ENCODE data around the gene TOB2.
"Not testable (repeated sequence)": the region's sequence is repeated elsewhere in the genome, so short reads cannot be mapped to it uniquely, and the experiment has no call there.

The TOB2 gene

DNA sequence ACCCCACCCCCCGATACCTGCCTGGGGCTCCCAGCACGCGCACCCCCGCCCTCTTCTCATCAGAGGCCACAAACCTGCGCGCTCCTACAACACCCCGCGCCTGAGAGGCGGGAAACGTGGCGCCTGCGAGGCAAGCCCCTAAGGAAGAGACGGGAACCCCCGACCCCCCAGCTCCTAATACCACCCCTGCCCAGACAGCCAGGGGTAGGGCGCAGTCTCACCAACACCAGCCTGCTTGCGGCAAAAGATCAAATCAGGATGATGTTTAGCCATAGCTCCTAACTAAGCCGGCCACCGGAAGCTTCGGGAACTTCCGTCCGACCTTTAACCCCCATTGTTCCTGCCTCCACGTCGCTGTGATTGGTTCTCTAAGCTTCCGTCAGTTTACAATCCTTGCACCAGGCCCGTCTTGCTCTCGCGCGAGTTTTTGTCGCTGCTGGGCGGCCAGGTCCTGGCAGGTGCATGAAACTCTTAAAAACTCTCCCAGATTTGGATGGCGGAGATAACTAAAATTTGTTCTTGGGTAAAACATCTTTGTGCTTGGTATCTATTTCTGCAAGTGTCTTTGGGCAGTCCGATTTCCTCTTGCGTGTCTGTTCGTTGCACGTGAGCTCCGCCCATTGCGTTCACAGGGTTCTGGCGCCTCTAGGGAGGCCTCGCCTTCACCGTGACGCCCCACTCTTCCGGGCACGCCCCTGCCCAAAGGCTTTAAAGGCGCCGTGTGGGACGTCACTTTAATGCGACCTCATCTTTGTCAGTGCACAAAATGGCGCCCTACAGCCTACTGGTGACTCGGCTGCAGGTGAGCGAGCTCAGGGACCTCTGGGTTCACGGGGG, 22.0 kb upstream of the TOB2 start, which contains the start of the genes ACO2 and PHF5A:
Gene ACO2 (plus strand): TSS at position 737 of the 837 bp plus-strand sequence. CDS start 30 bp downstream, at position 767.
Gene PHF5A (minus strand): TSS at position 312 of the 837 bp plus-strand sequence. CDS start 39 bp downstream, at position 273.
- peak; percentile 99 for DNase-seq (ENCODE audit: low spot score)

DNA sequence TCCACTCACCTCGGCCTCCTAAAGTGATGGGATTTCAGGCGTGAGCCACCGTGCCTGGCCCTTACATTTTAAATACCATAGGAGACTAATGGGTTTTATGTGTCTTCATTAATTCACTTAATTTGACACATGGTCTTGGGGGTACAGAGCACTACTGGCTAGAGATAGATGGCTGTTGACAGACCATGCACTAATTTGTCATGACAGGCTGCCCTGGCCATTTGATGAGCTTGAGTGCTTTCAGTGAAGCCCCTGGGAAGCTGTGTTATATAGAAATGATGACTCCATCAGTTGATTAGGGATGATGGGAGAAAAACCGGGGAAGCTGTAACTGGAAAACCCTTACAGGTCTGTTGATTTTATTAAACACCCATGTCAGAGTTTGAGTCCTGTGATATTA, 15.3 kb upstream of the TOB2 start:
- DNase-seq (ENCODE audit: low spot score): no peak

DNA sequence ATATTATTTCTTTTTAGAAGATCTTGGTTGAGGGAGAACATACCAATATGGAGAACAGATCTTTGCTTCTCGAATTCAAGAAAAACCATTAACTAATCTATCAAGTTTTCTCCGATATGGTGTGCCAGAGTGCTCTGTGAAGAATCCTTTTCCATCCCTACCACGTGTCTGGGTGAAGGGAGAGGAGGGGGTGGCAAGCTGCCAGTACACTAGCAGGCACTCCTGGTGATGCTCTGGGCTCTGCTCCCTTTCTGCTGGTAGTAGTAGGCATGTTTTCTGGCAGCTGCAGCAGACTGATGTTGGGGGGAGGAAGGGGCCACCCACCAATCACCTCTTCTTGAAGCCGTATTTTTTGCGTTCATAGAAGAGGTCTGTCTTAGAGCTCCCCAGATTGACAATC, 13.5 kb upstream of the TOB2 start:
- DNase-seq (ENCODE audit: low spot score): not testable (repeated sequence)

DNA sequence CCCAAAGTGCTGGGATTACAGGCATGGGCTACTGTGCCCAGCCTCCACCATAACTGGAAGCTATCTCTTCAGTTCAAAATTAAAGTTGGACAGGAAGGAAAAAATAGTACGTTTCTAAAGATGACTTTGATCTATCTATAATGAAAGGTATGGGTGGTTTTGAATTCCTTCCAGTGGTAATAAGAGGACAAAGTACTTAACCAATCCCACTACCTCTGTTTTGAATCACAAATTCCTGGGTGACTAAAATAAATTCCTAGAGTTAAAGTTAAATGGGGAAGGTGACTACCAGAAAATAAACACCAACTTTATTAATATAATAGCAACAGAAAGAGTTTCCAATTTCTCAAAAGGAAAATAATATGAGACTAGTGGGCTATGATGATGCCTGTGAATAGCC, 12.8 kb upstream of the TOB2 start:
- DNase-seq (ENCODE audit: low spot score): no peak

DNA sequence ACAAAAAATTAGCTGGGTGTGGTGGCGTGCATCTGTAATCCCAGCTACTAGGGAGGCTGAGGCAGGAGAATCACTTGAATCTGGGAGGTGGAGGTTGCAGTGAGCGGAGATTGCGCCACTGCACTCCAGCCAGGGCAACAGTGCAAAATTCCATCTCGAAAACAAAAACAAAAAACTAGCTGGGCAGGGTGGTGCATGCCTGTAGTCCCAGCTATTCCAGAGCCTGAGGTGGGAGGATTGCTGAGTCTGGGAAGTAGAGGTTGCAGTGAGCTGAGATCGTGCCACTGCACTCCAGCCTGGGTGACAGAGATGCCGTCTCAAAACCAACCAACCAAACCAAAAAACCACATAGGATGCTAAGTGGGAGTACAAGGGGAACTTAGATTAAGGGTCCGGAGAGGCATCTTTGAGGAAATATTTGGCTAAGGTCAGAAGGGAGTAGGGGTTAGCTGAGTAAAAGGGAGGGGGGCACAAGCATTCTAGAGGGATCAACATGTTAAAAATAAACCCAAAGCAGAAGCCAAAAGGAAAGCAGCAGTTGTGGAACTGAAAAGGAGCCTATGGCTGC, 11.6 kb upstream of the TOB2 start:
- DNase-seq (ENCODE audit: low spot score): no peak

DNA sequence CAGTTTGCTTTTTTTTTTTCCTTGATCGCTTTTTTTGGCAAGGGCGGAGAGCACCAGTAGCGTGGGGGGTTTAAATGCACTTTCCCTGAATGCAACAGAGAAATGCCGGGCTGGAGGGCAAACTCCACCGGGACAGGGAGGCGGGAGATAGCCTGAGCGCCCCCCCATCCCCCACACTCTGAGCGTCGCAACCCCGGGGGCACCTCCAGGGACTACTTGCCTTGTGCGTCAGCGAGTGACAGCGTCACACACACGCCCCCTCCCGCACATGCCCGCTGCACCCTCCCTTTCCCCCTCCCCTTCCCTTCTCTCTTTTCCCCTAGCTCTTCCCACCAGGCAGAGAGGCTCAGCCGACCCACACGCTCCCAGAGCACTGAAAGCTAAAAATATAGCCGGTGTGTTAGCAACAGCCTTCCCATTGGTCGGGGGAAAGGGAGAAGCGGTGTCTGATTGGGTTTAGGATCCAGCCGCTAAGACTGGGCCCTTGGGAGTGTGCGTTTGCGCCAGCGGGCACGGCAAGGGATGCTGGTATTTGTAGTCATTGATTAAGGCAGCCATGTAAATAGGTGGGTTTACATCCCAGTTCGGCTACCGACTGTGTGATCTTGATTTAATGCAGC, 1.7 kb upstream of the TOB2 start:
- DNase-seq (ENCODE audit: low spot score): peak; percentile 96

DNA sequence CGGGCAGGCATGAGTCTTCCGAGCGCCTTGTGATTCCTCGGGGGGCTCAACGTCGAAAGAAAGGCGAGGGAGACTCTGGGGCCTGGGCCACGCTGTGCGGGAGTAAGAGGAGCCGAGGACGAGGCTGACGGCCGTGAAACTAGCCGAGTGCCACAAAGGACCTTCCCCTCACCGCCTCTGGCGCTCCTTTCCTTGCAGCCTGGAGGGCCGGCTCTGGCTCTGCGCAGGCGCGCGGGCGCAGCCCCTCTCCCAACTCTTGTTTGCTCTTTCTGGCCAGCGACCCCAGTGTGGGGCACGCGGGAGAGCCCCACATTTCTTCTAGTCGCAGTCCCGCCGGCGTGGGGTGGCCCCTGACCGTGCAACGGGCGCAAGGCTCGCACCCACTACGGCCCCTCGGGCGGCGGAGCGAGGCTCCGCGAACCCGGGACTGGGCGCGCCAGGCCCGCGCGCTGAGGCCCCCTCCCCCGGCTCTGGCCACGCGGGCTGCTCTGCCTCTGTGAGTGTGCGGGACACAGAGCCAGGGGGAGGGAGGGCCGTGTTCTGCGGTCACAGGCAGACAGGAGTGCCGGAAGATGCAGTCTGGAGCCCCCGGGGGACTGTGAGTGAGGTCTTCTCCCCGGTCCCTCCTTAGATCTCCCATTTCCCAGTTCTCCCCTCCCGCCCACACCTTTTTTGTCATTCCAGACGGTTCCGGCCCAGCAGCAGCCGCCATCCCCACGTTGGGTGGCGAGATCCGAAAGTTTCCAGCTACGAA, 1.0 kb upstream of the TOB2 start:
- DNase-seq (ENCODE audit: low spot score): no peak

DNA sequence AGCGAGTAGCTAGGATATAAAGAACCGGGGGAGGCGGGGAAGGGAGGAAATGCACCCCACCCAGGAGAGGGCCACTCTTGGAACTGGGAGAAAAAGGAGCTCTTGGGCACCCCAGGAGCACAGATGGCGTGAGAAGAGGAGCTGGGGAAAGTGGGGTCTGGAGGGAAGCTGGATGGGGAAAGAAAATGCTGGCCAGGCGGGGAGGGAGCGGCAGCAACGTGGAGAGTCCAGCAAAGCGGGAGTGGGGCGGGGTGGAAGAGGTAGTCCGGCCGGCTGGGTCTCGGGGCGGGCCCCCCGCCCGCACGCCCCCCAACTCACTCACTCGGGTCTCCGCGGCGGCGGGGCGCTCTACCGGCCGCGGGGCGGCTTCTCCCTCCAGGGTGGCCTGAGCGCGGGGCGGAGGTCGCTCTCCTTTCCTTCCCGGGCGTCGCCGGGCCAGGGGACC, 522 bp downstream of the TOB2 start:
- DNase-seq (ENCODE audit: low spot score): no peak

DNA sequence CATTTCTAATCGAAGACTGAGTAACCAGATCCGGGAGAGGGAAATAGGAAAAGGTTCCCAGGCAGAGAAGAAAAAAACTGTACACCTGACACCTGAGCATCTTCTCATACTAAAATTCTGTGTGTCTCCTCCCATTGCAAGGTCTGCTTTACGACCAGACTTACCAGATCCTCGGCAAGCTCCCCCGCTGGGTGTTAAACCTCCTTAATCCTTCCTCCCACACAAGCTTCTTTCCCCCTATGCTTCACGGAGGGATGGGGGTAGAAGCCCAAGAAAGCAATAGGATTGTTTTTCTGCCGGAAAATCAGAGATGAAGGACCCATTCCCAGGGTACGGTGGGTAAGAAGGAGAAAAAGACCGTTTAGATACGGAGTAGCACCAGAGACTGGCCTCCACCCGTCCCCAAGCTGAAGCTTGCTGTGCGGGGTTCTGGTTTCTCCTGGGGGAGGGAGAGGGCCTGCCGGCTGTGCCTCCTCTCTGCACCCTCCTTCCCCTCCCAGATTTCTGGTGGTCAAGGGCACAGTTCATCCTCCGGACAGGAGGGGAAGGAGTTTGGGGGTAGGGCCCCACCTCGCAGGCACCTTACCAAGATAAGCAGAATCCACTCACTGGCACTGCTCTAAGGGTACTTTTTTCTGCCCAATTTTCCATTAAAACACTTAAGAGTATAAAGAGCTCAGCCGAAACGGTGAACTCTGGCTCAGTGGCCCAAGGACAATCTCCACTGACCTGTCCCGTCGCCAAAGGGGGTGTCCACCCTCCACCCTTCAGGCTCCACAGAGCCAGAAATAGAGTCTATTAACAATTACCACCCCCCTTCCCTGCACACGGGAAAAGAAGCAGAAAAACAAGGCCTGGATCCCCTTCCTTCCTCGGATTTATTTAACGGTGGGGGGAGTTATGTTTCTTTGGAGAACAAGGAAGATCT, 1.2 kb downstream of the TOB2 start:
- no peak for DNase-seq (ENCODE audit: low spot score)

DNA sequence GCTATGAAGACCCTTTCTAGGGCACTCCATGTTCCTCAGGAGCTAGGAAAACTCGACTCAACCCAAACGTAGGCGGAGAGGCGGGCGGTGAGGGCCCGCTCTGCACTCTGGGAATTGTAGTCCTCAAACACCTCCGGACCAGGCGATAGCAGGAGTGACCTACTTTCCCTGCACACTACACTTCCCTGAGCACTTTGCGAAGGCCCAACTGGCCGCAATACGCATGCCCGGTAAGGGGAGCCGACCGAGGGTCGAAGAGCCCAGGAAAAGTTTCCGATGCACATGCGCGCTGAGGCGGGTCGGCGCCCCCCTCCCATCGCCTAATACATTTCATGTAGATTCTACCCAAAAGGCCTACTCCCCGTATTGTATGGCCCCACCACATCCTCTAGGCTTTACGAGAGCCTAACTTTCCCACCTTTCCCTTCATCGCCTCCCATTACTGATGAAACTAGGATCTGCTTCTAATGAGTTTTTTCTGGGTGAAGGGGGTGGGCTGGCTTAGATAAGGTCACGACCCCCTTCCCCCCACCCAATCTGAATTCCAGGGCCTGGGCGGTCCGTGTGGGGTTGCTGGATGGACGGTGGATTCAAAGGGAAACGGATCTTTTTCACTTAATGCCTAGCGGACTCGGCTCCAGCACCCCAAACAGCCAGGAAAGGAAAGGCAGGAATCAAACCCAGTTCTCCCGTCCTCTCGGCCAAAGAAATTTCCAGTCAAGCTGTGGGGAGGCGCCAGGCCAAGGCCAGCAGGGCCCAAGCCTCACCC, 2.1 kb downstream of the TOB2 start:
- peak; percentile 96 for DNase-seq (ENCODE audit: low spot score)

DNA sequence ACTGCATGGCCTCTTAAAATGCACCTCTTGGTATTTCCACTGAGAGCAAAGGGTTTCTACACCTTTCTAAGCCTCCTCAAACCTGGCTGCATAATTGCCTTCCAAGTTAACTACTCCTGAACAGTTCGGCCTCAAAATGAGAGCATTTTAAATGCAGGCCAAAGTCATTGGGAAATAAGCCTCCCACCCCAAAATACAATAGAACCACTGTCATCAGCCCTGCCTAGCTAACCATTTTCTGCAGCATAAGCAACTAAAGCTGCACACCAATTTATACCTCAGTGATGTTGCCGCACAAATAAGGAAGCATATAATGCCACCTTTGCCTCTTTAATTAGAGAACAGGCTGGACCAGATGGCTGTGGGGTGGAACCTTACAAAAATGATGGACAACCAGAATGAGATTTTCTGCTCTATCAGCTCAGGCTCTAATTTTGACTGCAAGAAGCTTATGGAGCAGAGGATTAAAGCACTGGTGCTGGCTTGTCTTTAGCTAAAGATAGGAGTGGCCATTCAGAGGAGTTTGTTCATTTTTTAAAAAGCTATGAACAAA, 4.3 kb downstream of the TOB2 start:
- DNase-seq (ENCODE audit: low spot score): no peak

DNA sequence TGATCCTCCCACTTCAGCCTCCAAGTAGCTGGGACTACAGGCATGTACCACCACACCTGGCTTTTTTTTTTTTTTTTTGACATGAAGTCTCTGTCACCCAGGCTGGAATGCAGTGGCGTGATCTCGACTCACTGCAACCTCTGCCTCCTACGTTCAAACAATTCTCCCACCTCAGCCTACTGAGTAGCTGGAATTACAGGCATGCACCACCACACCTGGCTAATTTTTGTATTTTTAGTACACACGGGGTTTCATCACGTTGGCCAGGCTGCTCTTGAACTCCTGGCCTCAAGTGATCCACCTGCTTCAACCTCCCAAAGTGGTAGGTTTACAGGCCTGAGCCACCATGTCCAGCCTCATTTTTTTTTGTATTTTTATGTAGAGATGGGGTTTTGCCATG, 6.1 kb downstream of the TOB2 start:
- DNase-seq (ENCODE audit: low spot score): not testable (repeated sequence)

DNA sequence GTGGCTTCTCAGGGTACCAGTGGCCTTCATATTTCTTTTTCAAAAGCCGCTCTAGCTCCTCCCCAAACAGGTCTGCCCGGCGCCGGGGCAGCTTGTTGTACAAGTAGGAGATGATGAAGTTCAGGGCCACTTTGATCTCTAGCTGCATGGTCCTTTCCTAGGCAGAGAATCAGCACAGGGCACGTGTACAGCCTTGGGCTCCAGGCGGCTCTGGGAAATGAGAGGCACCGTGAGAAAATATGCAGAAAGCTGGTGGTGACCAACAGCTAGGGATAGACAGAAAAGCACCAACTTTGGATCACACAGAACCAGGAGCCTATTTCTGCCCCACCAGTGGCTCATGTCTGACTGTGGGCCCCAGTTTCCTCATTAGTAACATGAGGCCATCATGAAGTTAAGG, 9.4 kb downstream of the TOB2 start:
- no peak for DNase-seq (ENCODE audit: low spot score)

DNA sequence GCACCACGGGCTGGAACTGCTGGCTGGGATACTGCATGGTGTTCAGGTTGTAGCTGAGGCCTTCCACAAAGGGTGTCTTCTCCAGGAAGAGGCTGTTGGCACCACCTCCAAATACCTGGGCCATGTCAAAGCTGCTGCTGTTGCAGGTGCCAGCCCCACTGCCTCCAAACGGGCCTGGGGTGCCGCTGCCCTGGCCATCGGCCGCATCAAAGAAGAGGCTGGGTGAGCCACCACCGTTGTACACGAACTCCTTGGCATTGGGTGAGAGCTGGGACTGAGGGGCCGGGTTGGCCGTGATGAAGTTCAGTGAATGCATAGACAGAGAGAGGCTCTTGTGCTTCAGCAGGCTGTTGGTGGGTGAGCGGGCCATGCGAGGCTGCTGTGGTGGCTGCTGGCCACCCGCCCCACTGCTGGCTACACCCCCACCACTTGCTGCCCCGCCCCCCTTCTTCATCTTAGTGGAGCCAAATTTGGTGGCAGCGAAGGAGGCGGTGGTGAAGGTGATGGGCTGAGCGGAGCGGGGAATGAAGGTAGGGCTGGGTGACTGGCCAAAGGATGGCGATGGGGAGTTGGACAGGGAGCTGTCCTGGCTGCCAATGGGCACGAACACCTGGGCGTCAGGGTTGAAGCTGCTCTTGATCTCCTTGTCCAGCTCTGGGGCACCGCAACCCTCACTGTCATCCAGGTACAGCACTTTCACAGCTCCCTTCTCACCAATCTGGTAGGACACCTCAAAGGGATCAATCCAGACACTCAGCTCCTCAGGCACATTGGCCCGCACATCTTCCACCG, 10.1 kb downstream of the TOB2 start:
- no peak for DNase-seq (ENCODE audit: low spot score)

DNA sequence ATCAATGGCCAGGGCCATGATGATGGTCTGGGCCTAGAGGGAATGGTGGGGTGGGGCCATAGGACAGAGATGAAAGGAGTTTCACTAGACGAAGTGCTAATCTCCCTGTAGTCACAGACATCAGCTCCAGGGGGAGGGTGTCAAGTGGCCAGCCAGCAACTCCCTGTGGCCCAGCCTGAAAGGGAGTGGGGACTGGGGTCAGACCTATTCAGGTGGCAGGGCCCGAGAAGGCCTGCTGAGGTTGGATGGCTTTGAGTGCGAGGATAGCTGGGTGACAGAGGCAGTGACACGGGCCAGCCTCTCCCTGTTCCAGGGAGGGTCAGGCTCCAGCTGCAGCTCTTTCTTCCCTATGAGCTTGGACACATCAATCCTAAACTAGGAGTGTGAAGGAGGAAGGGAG, 11.0 kb downstream of the TOB2 start:
- no peak for DNase-seq (ENCODE audit: low spot score)

DNA sequence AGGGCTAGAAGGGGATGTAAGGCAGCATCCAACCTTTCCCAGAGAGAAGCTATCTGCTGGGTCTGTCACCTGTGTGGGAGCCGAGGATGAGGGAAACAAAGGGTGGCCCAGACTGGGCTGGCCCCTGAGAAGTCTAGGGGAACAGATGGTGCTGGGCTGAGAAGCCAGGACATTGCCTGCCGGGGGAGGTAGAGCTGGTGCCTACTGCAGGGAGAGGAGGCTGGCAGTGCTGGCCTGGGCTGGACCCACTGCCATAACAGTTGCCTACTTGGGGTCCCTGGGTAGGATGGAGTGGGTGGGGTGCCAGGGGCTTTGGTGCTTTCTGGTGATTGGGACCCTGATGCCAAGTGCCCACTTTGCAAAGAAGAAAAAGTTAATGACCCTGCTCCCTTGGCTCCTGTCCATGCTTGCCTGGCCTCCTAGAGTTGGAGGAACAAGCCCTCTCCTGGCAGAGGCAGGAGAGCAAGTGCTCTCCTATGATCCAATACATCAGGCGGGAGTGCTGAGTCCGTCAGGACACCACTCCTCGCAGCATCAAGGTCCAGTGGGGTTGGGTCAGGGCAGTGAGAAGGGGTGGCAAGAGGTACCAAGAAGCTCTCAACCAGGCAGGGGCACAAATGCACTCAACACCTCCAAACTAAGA, 12.1 kb downstream of the TOB2 start:
- not testable (repeated sequence) for DNase-seq (ENCODE audit: low spot score)

DNA sequence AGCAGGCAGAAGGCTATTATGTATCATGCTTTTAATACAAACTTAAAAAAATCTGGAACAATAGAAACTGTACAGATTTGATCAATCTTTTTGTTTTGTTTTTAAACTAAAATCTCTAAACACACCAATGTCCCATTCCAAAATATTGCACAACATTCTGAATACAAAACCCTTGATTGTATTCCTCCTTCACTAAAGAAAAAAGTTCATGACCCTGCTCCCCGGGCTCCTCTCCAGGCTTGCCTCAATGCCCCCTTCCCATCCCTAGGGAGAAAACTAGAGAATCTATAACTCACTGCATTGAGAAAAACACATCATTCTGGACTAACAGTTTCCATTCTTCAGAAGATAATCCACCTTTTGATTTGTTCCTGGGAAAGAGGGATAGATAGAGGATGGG, 13.1 kb downstream of the TOB2 start:
- not testable (repeated sequence) for DNase-seq (ENCODE audit: low spot score)

DNA sequence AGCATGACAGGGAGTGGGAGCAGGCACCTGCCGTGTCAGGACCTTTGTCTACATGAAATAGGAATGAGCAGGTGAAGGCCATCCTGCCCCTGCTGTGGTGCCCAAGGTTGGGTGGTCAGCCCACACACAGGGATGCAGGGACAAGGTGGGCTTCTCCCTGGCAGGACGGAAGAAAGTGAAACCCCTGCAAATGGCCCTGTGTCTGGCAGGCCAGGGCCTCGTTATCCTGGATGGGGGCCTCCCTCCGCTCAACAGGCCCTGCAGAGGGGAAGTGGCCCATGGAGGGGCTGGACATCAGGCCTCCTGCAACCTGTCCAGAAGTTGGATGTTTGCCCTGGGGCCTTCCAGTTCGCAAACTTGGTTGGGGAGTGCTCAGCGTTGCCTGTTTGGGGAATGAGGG, 14.9 kb downstream of the TOB2 start:
- DNase-seq (ENCODE audit: low spot score): no peak

DNA sequence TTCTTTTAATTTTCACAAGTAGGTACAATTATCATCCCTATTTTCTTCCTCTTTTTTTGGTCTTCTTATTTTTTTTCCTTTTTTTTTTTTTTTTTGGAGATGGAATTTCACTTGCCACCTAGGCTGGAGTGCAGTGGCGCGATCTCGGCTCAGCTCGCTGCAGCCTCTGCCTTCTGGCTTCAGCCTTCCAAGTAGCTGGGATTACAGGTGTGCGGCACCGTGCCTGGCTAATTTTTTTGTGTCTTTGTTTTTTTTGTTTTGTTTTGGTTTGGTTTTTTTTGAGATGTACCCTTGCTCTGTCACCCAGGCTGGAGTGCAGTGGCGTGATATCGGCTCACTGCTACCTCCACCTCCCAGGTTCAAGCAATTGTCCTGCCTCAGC, 16.7 kb downstream of the TOB2 start:
- no peak for DNase-seq (ENCODE audit: low spot score)
